ENCODE results near the gene ABCD2. TPM values are rescaled to one million over a fixed set of nuclear protein-coding genes. Genes with fewer than 3 reads are reported as not detected.

ABCD2 gene
- polyA plus RNA-seq, 2 donors = 0.02 to 0.04 TPM

GRCh38 chr12:39616666-39617065 lies 2.9 kb downstream of the ABCD2 start:
- WGBS, 2 donors = 82 to 89% methylated on average over 4 of the region's 4 CpGs
- Histone ChIP-seq H3K27ac (ENCODE audit: low read depth in 2 of 2, low read length in 1 of 2) (no peak overlapping the region), H3K27me3 (ENCODE audit: control insufficient read depth in 1 of 2, insufficient read depth in 2 of 2, low read length in 2 of 2) (no peaks in the 10 kb centered on the region), H3K36me3 (ENCODE audit: control insufficient read depth in 2 of 2, insufficient read depth in 2 of 2, low read length in 1 of 2) (no peaks in the 10 kb centered on the region), H3K4me3 (ENCODE audit: low read depth in 1 of 2, low read length in 2 of 2) (peak overlapping the region in 1 of 2 donors; percentile 0), H3K9me3 (ENCODE audit: control insufficient read depth in 2 of 2, insufficient read depth in 1 of 2, low read depth in 1 of 2, low read length in 1 of 2) (no peaks in the 10 kb centered on the region), H3K4me1 (ENCODE audit: control insufficient read depth in 2 of 2, insufficient read depth in 2 of 2, low read length in 1 of 2) (peaks cover 0 to 2% of the 10 kb centered on the region in 2 donors)

GRCh38 chr12:39616251-39616650 lies 3.4 kb downstream of the ABCD2 start:
- H3K4me1 ChIP-seq (ENCODE audit: control insufficient read depth in 2 of 2, insufficient read depth in 2 of 2, low read length in 1 of 2) = peaks cover 0 to 2% of the 10 kb centered on the region in 2 donors
- no peak overlapping the region for H3K27ac ChIP-seq (ENCODE audit: low read depth in 2 of 2, low read length in 1 of 2)
- WGBS, 2 donors = 91 to 97% methylated on average over 1 of the region's 1 CpG
- no peaks in the 10 kb centered on the region for H3K27me3 ChIP-seq (ENCODE audit: control insufficient read depth in 1 of 2, insufficient read depth in 2 of 2, low read length in 2 of 2)
- H3K36me3 ChIP-seq (ENCODE audit: control insufficient read depth in 2 of 2, insufficient read depth in 2 of 2, low read length in 1 of 2) = no peaks in the 10 kb centered on the region
- H3K9me3 ChIP-seq (ENCODE audit: control insufficient read depth in 2 of 2, insufficient read depth in 1 of 2, low read depth in 1 of 2, low read length in 1 of 2) = no peaks in the 10 kb centered on the region
- H3K4me3 ChIP-seq (ENCODE audit: low read depth in 1 of 2, low read length in 2 of 2) = peak overlapping the region in 1 of 2 donors; percentile 0

DNA sequence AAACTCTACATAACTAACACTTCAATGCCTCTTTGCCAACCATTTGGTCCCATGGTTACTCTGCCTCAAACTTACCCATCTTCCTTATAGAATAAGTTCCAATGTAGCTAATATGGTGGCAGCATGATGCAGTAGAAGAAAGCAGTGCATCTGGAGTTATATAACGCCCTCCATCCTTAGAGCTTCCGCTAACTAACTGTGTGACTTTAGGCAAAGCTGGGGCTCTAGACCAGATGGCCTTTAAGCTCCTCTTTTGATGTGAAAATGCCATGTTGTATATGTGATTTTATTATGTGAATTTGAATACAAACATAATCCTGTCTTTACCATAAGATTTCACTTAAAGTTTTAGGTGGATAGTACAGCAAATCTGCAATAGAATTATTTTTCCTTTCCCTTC lies 6.1 kb downstream of the ABCD2 start:
- WGBS, 2 donors = 69 to 95% methylated on average over 2 of the region's 2 CpGs
- no peaks in the 10 kb centered on the region for H3K36me3 ChIP-seq (ENCODE audit: control insufficient read depth in 2 of 2, insufficient read depth in 2 of 2, low read length in 1 of 2)
- H3K4me3 ChIP-seq (ENCODE audit: low read depth in 1 of 2, low read length in 2 of 2) = no peak overlapping the region
- no peaks in the 10 kb centered on the region for H3K27me3 ChIP-seq (ENCODE audit: control insufficient read depth in 1 of 2, insufficient read depth in 2 of 2, low read length in 2 of 2)
- H3K4me1 ChIP-seq (ENCODE audit: control insufficient read depth in 2 of 2, insufficient read depth in 2 of 2, low read length in 1 of 2) = no peaks in the 10 kb centered on the region
- no peak overlapping the region for H3K27ac ChIP-seq (ENCODE audit: low read depth in 2 of 2, low read length in 1 of 2)
- no peaks in the 10 kb centered on the region for H3K9me3 ChIP-seq (ENCODE audit: control insufficient read depth in 2 of 2, insufficient read depth in 1 of 2, low read depth in 1 of 2, low read length in 1 of 2)

DNA sequence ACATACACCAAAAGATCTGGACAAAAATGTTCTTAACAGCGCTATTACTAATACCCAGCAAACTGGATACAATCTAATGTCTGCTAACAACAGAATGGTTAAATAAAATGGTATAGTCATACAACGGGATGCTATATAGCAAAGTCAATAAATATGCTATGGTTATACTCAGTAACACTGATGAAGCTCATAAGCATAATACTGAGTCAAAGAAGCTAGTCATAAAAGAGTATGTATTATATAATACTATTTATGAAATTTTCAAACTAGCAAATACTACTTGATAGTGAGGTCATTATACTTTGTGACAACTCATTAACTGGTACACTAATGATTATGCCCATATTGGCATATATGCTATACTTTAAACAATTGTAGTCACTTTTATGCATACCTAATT lies 7.4 kb downstream of the ABCD2 start:
- WGBS, 2 donors = 59 to 72% methylated on average over 2 of the region's 2 CpGs
- H3K9me3 ChIP-seq (ENCODE audit: control insufficient read depth in 2 of 2, insufficient read depth in 1 of 2, low read depth in 1 of 2, low read length in 1 of 2) = no peaks in the 10 kb centered on the region
- no peaks in the 10 kb centered on the region for H3K4me1 ChIP-seq (ENCODE audit: control insufficient read depth in 2 of 2, insufficient read depth in 2 of 2, low read length in 1 of 2)
- no peaks in the 10 kb centered on the region for H3K27me3 ChIP-seq (ENCODE audit: control insufficient read depth in 1 of 2, insufficient read depth in 2 of 2, low read length in 2 of 2)
- H3K36me3 ChIP-seq (ENCODE audit: control insufficient read depth in 2 of 2, insufficient read depth in 2 of 2, low read length in 1 of 2) = no peaks in the 10 kb centered on the region
- no peak overlapping the region for H3K4me3 ChIP-seq (ENCODE audit: low read depth in 1 of 2, low read length in 2 of 2)
- H3K27ac ChIP-seq (ENCODE audit: low read depth in 2 of 2, low read length in 1 of 2) = no peak overlapping the region

DNA sequence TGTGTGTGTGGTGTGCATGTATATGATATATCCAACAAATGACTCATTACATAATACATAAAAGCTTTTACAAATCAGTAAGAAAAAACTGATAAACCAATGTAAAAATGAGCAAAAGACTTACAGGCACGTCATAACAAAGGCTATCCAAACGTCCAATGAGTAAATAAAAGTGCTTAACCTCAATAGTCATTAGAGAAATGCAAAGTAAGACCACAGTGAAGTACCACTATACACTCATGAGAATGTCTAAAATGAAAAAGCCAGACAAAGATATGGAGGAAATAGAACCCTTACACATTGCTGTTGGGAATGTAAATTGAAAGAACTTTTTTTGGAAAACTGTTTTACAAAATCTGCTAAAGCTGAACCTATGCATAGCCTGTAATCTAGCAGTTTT lies 7.8 kb downstream of the ABCD2 start:
- Histone ChIP-seq H3K36me3 (ENCODE audit: control insufficient read depth in 2 of 2, insufficient read depth in 2 of 2, low read length in 1 of 2) (no peaks in the 10 kb centered on the region), H3K27me3 (ENCODE audit: control insufficient read depth in 1 of 2, insufficient read depth in 2 of 2, low read length in 2 of 2) (no peaks in the 10 kb centered on the region), H3K27ac (ENCODE audit: low read depth in 2 of 2, low read length in 1 of 2) (no peak overlapping the region), H3K4me3 (ENCODE audit: low read depth in 1 of 2, low read length in 2 of 2) (no peak overlapping the region), H3K9me3 (ENCODE audit: control insufficient read depth in 2 of 2, insufficient read depth in 1 of 2, low read depth in 1 of 2, low read length in 1 of 2) (no peaks in the 10 kb centered on the region), H3K4me1 (ENCODE audit: control insufficient read depth in 2 of 2, insufficient read depth in 2 of 2, low read length in 1 of 2) (no peaks in the 10 kb centered on the region)
- WGBS, 2 donors = 38 to 39% methylated on average over 2 of the region's 2 CpGs

GRCh38 chr12:39610436-39611025 lies 9.1 kb downstream of the ABCD2 start:
- Histone ChIP-seq H3K9me3 (ENCODE audit: control insufficient read depth in 2 of 2, insufficient read depth in 1 of 2, low read depth in 1 of 2, low read length in 1 of 2) (no peaks in the 10 kb centered on the region), H3K27me3 (ENCODE audit: control insufficient read depth in 1 of 2, insufficient read depth in 2 of 2, low read length in 2 of 2) (no peaks in the 10 kb centered on the region), H3K36me3 (ENCODE audit: control insufficient read depth in 2 of 2, insufficient read depth in 2 of 2, low read length in 1 of 2) (no peaks in the 10 kb centered on the region), H3K4me1 (ENCODE audit: control insufficient read depth in 2 of 2, insufficient read depth in 2 of 2, low read length in 1 of 2) (peaks cover 0 to 2% of the 10 kb centered on the region in 2 donors), H3K4me3 (ENCODE audit: low read depth in 1 of 2, low read length in 2 of 2) (no peak overlapping the region), H3K27ac (ENCODE audit: low read depth in 2 of 2, low read length in 1 of 2) (no peak overlapping the region)
- WGBS, 2 donors = 81 to 89% methylated on average over 1 of the region's 1 CpG

DNA sequence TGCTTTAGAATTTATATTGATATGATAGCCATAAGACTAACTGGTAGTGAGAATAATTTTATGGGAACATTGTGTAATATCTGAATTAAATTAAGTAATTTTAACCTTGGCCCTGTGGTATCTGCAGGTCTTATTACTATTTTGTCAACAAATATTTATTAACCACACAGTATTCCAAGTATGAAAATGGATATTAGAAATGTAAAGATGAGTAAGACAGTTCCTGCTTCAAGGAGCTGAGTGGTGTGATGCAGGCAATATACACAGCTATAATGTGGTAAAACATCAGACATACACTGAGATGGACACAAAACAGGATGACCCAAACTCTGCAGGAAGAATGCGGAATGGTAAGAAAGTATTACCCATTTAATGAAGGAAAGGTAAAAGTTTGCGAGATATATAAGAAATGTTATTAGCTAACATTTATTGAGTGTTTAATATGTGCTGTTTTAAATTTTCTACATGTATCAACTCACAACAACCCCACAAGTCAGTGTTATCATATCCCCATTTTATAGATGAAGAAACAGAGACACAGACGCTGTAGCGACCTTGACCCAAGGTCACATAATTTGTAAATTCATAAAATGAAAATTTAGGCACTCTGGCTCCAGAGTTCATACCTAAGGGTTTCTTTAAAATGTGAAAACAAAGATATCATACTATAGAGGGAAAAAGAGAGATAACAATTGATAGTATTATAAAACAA lies 12.7 kb downstream of the ABCD2 start:
- Histone ChIP-seq H3K9me3 (ENCODE audit: control insufficient read depth in 2 of 2, insufficient read depth in 1 of 2, low read depth in 1 of 2, low read length in 1 of 2) (no peaks in the 10 kb centered on the region), H3K27ac (ENCODE audit: low read depth in 2 of 2, low read length in 1 of 2) (no peak overlapping the region), H3K27me3 (ENCODE audit: control insufficient read depth in 1 of 2, insufficient read depth in 2 of 2, low read length in 2 of 2) (no peaks in the 10 kb centered on the region), H3K4me1 (ENCODE audit: control insufficient read depth in 2 of 2, insufficient read depth in 2 of 2, low read length in 1 of 2) (peaks cover 0 to 2% of the 10 kb centered on the region in 2 donors), H3K4me3 (ENCODE audit: low read depth in 1 of 2, low read length in 2 of 2) (no peak overlapping the region), H3K36me3 (ENCODE audit: control insufficient read depth in 2 of 2, insufficient read depth in 2 of 2, low read length in 1 of 2) (no peaks in the 10 kb centered on the region)
- 91 to 94% methylated on average over 4 of the region's 4 CpGs for whole genome bisulfite sequencing, 2 donors

DNA sequence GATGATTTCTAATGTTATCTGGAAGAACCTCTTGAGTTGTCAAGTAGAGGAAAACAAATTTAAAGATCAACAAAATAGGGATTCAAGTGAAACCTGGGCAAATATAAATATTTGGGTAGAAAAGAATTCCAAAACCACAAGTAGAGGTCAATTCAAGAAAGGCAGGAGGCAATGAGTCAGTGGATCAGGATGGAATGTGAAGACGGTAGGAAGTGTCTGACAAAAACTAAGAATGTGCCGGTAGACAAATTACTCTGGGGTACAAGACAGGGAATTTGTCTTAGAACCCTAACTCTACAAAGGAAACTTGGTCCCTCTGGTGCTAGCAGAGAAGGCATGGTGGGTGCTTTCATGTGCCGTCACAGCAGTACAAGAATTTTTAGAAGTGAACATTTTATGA lies 13.6 kb downstream of the ABCD2 start:
- Histone ChIP-seq H3K36me3 (ENCODE audit: control insufficient read depth in 2 of 2, insufficient read depth in 2 of 2, low read length in 1 of 2) (no peaks in the 10 kb centered on the region), H3K27ac (ENCODE audit: low read depth in 2 of 2, low read length in 1 of 2) (no peak overlapping the region), H3K27me3 (ENCODE audit: control insufficient read depth in 1 of 2, insufficient read depth in 2 of 2, low read length in 2 of 2) (no peaks in the 10 kb centered on the region), H3K4me3 (ENCODE audit: low read depth in 1 of 2, low read length in 2 of 2) (no peak overlapping the region), H3K4me1 (ENCODE audit: control insufficient read depth in 2 of 2, insufficient read depth in 2 of 2, low read length in 1 of 2) (peaks cover 0 to 2% of the 10 kb centered on the region in 2 donors), H3K9me3 (ENCODE audit: control insufficient read depth in 2 of 2, insufficient read depth in 1 of 2, low read depth in 1 of 2, low read length in 1 of 2) (no peaks in the 10 kb centered on the region)
- 46 to 56% methylated on average over 3 of the region's 3 CpGs for WGBS, 2 donors

- Histone ChIP-seq H3K36me3 (ENCODE audit: control insufficient read depth in 2 of 2, insufficient read depth in 2 of 2, low read length in 1 of 2) (no peaks in the 10 kb centered on the region), H3K27ac (ENCODE audit: low read depth in 2 of 2, low read length in 1 of 2) (no peak overlapping the region), H3K9me3 (ENCODE audit: control insufficient read depth in 2 of 2, insufficient read depth in 1 of 2, low read depth in 1 of 2, low read length in 1 of 2) (no peaks in the 10 kb centered on the region), H3K4me3 (ENCODE audit: low read depth in 1 of 2, low read length in 2 of 2) (no peak overlapping the region), H3K4me1 (ENCODE audit: control insufficient read depth in 2 of 2, insufficient read depth in 2 of 2, low read length in 1 of 2) (peaks cover 0 to 2% of the 10 kb centered on the region in 2 donors), H3K27me3 (ENCODE audit: control insufficient read depth in 1 of 2, insufficient read depth in 2 of 2, low read length in 2 of 2) (no peaks in the 10 kb centered on the region)
- 94 to 96% methylated on average over 1 of the region's 1 CpG for WGBS, 2 donors
These were observed 14.1 kb downstream of the ABCD2 start for GRCh38 chr12:39605501-39605900.

DNA sequence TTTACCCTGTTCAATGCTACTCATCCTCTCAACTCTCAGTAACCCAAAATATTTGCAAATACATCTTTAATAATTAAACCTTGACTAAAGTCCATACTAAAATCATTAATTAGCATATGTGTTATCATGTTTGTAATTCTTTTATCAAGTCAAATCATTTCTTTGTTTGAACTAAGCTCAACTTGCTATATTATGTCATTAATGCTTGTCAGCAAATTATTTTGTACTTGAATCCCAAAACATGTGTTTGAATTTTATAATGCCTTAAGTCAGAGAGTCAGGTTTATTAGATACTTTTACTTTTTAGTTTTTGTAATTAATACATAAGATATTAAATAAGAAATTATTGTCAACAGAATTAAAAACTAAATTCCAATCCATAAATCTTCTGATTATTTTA lies 16.5 kb downstream of the ABCD2 start:
- no peak overlapping the region for H3K4me3 ChIP-seq (ENCODE audit: low read depth in 1 of 2, low read length in 2 of 2)

More for the DNA sequence above, 16.5 kb downstream of the ABCD2 start:
- Histone ChIP-seq H3K36me3 (ENCODE audit: control insufficient read depth in 2 of 2, insufficient read depth in 2 of 2, low read length in 1 of 2) (no peaks in the 10 kb centered on the region), H3K27me3 (ENCODE audit: control insufficient read depth in 1 of 2, insufficient read depth in 2 of 2, low read length in 2 of 2) (no peaks in the 10 kb centered on the region), H3K27ac (ENCODE audit: low read depth in 2 of 2, low read length in 1 of 2) (no peak overlapping the region), H3K4me1 (ENCODE audit: control insufficient read depth in 2 of 2, insufficient read depth in 2 of 2, low read length in 1 of 2) (peaks cover 0 to 2% of the 10 kb centered on the region in 2 donors), H3K9me3 (ENCODE audit: control insufficient read depth in 2 of 2, insufficient read depth in 1 of 2, low read depth in 1 of 2, low read length in 1 of 2) (no peaks in the 10 kb centered on the region)

All from esophagus (tissue), 2 donors.